Activated T-cell treated with anti-CD3 and anti-CD28 coated beads, Interleukin-2, amount 50 U/mL, for 72 hours (primary cell): Measurements from ENCODE around the gene GSG1L2. TPM values are rescaled to one million over a fixed set of nuclear protein-coding genes. Genes with fewer than 3 reads are reported as not detected.

Experiments used
- ATAC-seq, 2 donors: fragments of 150-1000 bp; cut with Tn5 transposase; replicated peaks in 1 of 2; 2 replicates each; pipeline ENCODE4 v1.10.0; 2021; ENCODE audit warnings: moderate library complexity in 2 of 2, mild to moderate bottlenecking in 1 of 2
- DNase-seq, 2 donors: peaks; one replicate each; pipeline ENCODE4 v3.0.0; 2021 to 2022; ENCODE audit warnings: mixed read lengths in 1 of 2
- H3K27ac Mint-ChIP-seq: one replicate; pipeline ENCODE4 v1.8.0; 2022; ENCODE audit warnings: mild to moderate bottlenecking, moderate library complexity, mixed read lengths
- H3K27me3 Mint-ChIP-seq: one replicate; pipeline ENCODE4 v1.8.0; 2022; ENCODE audit warnings: low read depth, mixed read lengths
- H3K36me3 Mint-ChIP-seq, 2 donors: one replicate each; pipeline ENCODE4 v1.8.0; 2022; ENCODE audit warnings: mixed read lengths in 2 of 2, mild to moderate bottlenecking in 1 of 2; ENCODE audit not compliant: insufficient read depth in 2 of 2
- H3K4me1 Mint-ChIP-seq: one replicate; pipeline ENCODE4 v1.8.0; 2022; ENCODE audit warnings: low read depth, mixed read lengths
- H3K4me3 Mint-ChIP-seq, 2 donors: one replicate each; pipeline ENCODE4 v1.8.0; 2022; ENCODE audit warnings: mild to moderate bottlenecking in 2 of 2, mixed read lengths in 2 of 2, moderate library complexity in 2 of 2
- H3K9me3 Mint-ChIP-seq, 2 donors: one replicate each; pipeline ENCODE4 v1.8.0; 2022; ENCODE audit warnings: mixed read lengths in 2 of 2
- total RNA-seq, 2 donors: library from RNA; stranded (reverse); gene quantifications; one replicate each; pipeline ENCODE4 v1.2.3, GENCODE V29; 2022

The GSG1L2 gene
- total RNA-seq, 2 donors from 2014 or later: not detected

DNA sequence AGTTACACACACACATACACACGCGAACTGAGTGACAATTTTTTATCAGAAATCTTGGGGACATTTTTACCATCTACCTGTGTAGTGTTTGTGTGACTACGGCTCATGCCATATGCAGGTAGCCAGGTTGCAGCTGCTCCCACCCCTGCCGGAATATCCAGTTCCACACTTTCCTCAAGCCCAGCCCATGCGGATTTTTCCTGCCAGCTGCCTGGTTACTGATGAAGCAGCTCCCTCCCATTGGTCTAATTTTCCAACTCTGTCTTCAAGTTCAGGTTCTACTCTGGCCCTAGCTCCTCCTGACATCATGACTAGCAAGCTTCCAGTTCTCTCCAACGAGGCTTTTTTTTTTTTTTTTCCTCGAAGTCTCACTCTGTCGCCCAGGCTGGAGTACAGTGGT is 4.8 kb downstream of the GSG1L2 start:
- H3K4me1 Mint-ChIP-seq: no peaks in the 10 kb centered on the region
- peaks cover 6% of the 10 kb centered on the region in 2 donors for H3K9me3 Mint-ChIP-seq
- peaks cover 8% of the 10 kb centered on the region for H3K27me3 Mint-ChIP-seq
- H3K27ac Mint-ChIP-seq: no peak overlapping the region
- ATAC-seq (no peak), DNase-seq (no peak)
- no peak overlapping the region for H3K4me3 Mint-ChIP-seq
- H3K36me3 Mint-ChIP-seq: no peaks in the 10 kb centered on the region

DNA sequence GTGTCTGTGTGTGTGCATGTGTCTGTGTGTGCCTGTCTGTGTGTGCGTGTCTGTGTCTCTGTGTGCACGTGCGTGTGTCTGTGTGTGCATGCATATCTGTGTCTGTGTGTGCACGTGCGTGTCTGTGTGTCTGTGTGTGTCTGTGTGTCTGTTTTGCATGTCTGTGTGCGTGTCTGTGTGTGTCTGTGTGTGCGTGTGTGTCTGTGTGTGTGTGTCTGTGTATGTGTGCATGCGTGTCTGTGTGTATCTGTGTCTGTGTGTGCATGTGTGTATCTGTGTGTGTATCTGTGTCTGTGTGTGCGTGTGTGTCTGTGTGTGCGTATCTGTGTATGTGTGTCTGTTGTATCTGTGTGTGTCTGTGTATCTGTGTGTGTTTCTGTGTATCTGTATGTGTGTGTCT is 5.4 kb downstream of the GSG1L2 start:
- H3K27me3 Mint-ChIP-seq: peaks cover 8% of the 10 kb centered on the region
- H3K4me1 Mint-ChIP-seq: no peaks in the 10 kb centered on the region
- H3K36me3 Mint-ChIP-seq: no peaks in the 10 kb centered on the region
- no peak overlapping the region for H3K4me3 Mint-ChIP-seq
- peaks cover 6% of the 10 kb centered on the region in 2 donors for H3K9me3 Mint-ChIP-seq
- ATAC-seq: no peak
- no peak overlapping the region for H3K27ac Mint-ChIP-seq
- no peak for DNase-seq

DNA sequence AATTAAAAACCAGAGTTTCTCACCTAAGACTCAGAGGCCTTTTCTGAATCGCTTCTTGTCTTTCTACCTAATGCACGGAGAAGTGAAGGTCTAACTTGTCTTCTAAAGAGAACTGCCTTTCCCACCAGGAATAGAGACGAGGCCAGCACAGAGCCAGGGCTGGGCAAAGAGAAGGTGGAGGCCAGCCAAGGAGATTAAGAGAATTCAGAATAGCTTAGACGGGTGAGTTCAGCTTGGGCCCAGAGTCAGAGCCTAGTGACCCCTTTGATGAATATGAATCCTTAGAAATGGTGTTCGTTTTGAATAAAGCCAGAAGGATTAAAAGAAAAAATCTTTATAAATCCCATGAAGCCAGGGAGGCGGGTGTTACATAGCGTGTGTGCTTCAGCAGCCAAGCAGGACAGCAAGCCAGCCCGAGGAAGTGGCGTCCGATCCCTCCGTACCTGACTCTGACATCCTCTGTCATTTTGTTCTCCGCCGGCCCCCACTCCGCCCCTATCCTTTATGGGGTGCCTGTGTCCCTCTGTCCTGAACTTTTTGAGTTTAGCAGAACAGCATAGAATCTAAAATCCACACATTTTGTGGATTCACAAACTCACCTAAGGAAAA is 7.4 kb downstream of the GSG1L2 start:
- H3K9me3 Mint-ChIP-seq: peaks cover 6% of the 10 kb centered on the region in 2 donors
- DNase-seq: no peak
- peaks cover 8% of the 10 kb centered on the region for H3K27me3 Mint-ChIP-seq
- no peak overlapping the region for H3K27ac Mint-ChIP-seq
- H3K4me3 Mint-ChIP-seq: no peak overlapping the region
- ATAC-seq: no peak
- no peaks in the 10 kb centered on the region for H3K4me1 Mint-ChIP-seq
- H3K36me3 Mint-ChIP-seq: no peaks in the 10 kb centered on the region

DNA sequence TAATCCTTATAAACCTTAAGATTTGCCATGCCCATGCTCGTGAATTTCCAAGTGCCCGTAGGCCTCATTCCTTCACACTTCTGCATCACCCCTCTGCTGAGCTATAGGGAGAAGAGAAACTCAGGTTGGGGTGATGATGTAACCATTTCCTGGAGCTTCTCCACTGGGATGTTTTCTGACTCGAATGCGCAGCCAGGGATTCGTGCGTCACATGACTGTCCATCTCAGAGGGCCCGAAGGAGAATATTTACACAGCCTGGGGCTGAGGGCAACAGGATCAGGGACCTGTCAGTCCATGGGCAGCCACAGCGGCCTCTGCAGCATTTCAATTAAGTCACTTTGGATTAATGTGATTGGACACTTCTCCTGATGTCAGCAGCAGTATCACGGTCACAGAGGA is 8.7 kb downstream of the GSG1L2 start:
- Mint-ChIP-seq H3K4me3 (no peak overlapping the region), H3K36me3 (no peaks in the 10 kb centered on the region), H3K9me3 (peaks cover 6% of the 10 kb centered on the region in 2 donors), H3K27me3 (no peaks in the 10 kb centered on the region), H3K4me1 (no peaks in the 10 kb centered on the region), H3K27ac (no peak overlapping the region)
- ATAC-seq (no peak), DNase-seq (no peak)

DNA sequence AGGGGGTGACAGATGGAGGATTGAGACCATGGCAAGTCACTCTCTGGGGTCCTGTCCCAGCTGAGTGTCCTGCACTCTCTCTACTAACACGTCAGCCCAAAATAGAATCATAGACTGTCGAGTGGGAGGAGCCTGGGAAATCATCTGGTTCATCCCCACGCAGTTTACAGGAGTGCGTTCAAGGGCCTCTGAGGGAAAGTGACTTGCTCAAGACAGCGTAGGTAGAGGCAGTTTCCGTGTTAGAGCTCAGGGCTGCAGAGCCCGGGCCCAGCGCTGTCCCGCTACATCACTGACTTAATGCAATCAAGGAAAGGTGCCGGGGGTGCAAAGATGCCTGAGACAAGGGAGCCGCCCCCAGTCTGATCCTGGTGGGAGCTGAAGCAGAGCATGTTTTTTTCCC is 10.3 kb downstream of the GSG1L2 start:
- ATAC-seq (no peak), DNase-seq (no peak)
- Mint-ChIP-seq H3K27ac (no peak overlapping the region), H3K36me3 (no peaks in the 10 kb centered on the region), H3K9me3 (peaks cover 4% of the 10 kb centered on the region in 2 donors), H3K27me3 (no peaks in the 10 kb centered on the region), H3K4me3 (no peak overlapping the region), H3K4me1 (no peaks in the 10 kb centered on the region)

DNA sequence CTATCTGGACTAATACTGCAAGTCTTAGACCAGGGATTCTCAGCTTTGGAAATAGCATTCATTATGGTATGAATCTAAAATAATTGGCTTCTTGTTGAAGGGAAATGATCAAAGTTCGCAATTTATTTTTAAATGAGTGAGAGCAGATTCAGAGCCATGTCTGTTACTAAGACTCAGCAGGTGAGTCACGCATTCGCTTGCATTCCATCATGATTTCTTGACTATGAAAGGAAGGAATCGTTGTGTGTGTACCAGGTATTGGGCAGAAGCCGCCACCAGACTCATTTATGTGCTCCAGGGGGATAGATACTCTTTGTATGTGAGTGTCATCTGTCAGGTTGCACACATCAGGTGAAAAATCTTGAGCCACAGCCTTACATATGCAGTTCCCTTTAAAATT is 10.8 kb downstream of the GSG1L2 start:
- no peak overlapping the region for H3K27ac Mint-ChIP-seq

DNA sequence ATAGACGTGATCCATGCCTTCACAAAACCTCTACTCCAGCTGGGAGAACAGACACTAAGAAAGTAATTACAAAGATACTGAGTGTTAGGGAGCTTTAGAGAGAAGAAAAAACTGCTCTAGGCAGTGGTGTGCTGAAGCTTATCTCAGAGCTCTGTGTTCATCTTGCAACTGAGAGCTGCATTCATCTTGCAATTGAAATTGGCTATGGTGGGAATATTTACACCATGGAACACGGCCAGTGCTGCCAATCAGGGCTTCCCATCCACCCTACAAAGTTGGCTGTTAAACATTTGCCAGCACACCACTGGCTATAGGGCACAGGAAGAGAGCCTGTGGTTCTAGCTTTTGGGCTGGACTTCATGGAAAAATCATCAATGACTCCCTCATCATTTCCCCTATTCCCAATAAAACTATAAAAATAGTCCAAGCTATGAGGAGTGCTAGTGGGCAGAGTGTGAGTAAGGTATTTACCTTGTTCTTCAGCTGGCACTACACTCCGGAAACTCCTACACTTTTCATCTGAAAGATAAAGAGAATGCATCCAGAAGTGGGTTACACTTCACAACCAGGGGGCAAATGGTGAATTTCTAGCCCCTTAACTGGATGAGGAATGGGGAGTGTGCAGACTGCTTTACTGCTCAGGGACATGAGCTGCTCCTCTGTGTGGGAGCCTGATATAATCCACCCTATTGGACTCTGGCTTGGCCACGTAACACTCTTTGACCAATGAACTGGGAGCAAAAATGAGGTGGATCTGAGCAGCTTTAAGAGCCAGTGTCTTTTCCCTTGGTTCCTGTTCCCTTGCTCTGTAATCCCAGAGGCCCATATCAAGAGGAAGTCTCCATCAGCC is 11.6 kb downstream of the GSG1L2 start:
- Mint-ChIP-seq H3K36me3 (no peaks in the 10 kb centered on the region), H3K27ac (no peak overlapping the region), H3K4me3 (no peak overlapping the region), H3K27me3 (no peaks in the 10 kb centered on the region), H3K4me1 (no peaks in the 10 kb centered on the region), H3K9me3 (no peaks in the 10 kb centered on the region)
- no peak for DNase-seq
- ATAC-seq: no peak

More for the DNA sequence above, 10.8 kb downstream of the GSG1L2 start:
- no peaks in the 10 kb centered on the region for H3K9me3 Mint-ChIP-seq
- no peaks in the 10 kb centered on the region for H3K36me3 Mint-ChIP-seq
- DNase-seq: no peak
- H3K4me3 Mint-ChIP-seq: no peak overlapping the region
- no peaks in the 10 kb centered on the region for H3K27me3 Mint-ChIP-seq
- no peak for ATAC-seq
- no peaks in the 10 kb centered on the region for H3K4me1 Mint-ChIP-seq

DNA sequence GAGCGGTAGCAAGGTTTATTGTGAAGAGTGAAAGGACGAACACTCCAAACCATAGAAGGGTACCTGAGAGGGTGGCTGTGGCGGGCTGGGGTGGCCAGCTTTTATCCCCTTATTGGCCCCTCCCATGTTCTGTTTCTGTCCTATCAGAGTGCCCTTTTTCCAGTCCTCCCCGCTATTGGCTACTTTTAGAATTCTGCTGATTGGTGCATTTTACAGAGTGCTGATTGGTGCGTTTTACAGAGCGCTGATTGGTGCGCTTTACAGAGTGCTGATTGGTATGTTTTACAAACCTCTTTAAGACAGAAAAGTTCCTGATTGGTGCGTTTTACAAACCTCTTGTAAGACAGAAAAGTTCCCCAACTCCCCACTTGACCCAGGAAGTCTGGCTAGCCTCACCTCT is 12.5 kb downstream of the GSG1L2 start:
- Mint-ChIP-seq H3K27me3 (no peaks in the 10 kb centered on the region), H3K27ac (no peak overlapping the region), H3K4me3 (no peak overlapping the region), H3K9me3 (peaks cover 0 to 4% of the 10 kb centered on the region in 2 donors), H3K36me3 (no peaks in the 10 kb centered on the region), H3K4me1 (no peaks in the 10 kb centered on the region)
- ATAC-seq (no peak), DNase-seq (no peak)

DNA sequence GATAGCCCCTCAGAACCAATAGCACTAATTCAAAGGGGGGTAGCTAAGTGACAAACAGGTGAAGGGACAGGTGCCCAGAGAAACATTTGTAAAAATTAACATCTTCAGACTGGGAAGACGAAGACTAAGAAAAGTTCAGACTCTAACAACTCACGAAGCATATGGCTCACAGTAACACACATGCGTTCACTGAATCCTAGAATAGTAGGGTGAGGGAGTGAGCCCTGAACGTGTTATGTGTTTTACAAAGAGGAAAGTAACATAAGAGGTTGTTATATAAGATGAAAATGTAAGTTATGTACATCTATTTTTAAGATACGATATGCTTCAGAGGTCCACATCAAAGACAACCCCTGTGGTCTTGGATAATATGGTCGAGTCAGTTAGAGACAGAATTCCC is 15.2 kb downstream of the GSG1L2 start:
- Mint-ChIP-seq H3K27me3 (no peaks in the 10 kb centered on the region), H3K27ac (no peak overlapping the region), H3K4me1 (no peaks in the 10 kb centered on the region), H3K4me3 (no peak overlapping the region), H3K36me3 (no peaks in the 10 kb centered on the region), H3K9me3 (peaks cover 0 to 4% of the 10 kb centered on the region in 2 donors)
- DNase-seq (no peak), ATAC-seq (no peak)

DNA sequence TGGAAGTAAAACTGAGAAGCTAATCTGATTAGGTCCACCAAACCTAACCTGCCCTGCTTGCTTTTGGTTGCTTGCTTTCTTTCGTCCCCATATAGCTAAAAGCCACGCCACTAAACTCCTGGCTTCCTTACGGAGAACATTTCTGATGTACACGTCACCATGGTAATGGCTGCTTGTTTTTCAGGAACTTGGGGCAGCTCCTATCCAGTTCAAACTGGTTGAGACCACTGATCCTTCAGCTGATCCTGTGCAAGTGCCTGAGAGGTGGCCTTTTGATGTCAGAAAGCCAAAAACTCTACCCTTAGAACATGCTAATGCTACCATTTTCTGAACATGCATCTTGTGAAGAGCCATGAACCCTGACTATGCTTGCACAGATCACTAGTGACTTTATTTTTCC is 16.1 kb downstream of the GSG1L2 start:
- ATAC-seq (no peak), DNase-seq (no peak)
- Mint-ChIP-seq H3K27ac (no peak overlapping the region), H3K9me3 (peaks cover 0 to 4% of the 10 kb centered on the region in 2 donors), H3K4me1 (no peaks in the 10 kb centered on the region), H3K27me3 (no peaks in the 10 kb centered on the region), H3K4me3 (no peak overlapping the region), H3K36me3 (no peaks in the 10 kb centered on the region)

DNA sequence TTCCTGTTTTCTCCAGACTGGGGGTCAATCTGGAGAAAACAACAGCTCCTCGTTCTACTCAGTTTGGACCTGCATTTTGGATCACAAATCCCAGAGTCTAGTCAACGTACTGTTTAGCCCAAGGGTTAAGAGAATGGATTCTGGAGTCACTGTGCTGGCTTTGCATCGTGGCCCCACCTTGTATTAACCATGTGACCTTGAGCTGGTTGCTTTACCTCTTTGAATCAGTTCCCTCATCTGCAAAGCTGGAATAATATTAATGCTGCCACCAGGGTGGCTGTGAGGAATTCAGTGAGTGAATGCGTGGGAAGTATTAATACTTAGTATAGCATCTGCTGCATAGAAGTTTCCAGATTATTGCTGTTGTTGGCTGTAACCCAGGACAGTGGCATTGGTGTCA is 19.2 kb downstream of the GSG1L2 start:
- no peak for DNase-seq
- Mint-ChIP-seq H3K36me3 (no peaks in the 10 kb centered on the region), H3K27ac (no peak overlapping the region), H3K27me3 (no peaks in the 10 kb centered on the region), H3K4me1 (no peaks in the 10 kb centered on the region), H3K9me3 (peaks cover 0 to 4% of the 10 kb centered on the region in 2 donors), H3K4me3 (no peak overlapping the region)
- no peak for ATAC-seq

DNA sequence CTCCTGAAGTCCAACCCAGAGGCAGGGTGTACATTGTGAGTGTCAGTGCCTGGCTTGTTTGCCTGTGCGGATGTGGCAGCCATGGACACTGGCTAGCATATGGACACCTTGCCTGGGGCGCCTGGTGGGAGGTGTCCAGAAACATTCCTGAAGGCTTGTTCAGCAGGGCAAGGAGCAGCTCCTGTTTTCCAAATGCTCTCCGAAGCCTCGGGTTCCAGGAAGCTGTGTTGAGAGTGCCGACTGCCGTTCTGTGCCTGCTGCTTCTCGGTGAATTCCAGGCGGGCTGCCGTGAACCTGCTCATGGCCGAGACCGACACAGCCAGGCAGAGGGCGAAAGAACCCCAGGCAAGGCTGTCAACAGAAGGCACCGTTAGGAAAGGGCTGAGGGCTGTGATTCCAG is 19.6 kb downstream of the GSG1L2 start:
- H3K9me3 Mint-ChIP-seq: peaks cover 0 to 4% of the 10 kb centered on the region in 2 donors
- H3K4me3 Mint-ChIP-seq: no peak overlapping the region
- H3K4me1 Mint-ChIP-seq: no peaks in the 10 kb centered on the region
- ATAC-seq (no peak), DNase-seq (no peak)
- no peak overlapping the region for H3K27ac Mint-ChIP-seq
- H3K36me3 Mint-ChIP-seq: no peaks in the 10 kb centered on the region
- no peaks in the 10 kb centered on the region for H3K27me3 Mint-ChIP-seq

DNA sequence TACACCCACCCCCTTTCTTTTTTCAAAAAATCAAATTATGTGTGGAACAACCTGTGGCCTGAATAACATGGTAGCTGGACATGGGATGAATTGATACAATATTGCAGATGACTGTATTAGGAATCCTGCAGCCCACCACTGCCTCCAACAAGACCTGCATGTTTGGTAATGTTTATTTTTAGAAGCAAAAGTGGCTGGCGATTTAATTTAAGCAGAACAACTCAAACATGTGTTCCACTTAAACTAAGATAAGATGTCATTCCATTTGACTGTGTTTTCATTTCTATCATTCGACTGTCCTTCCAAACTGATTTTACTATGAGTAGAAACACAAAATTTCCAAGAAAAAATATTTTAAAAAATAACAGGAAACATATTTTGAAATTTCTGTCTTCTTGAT is 20.4 kb downstream of the GSG1L2 start:
- DNase-seq (no peak), ATAC-seq (no peak)
- no peak overlapping the region for H3K27ac Mint-ChIP-seq
- H3K36me3 Mint-ChIP-seq: no peaks in the 10 kb centered on the region
- H3K9me3 Mint-ChIP-seq: peaks cover 0 to 4% of the 10 kb centered on the region in 2 donors
- no peaks in the 10 kb centered on the region for H3K4me1 Mint-ChIP-seq
- H3K4me3 Mint-ChIP-seq: no peak overlapping the region
- no peaks in the 10 kb centered on the region for H3K27me3 Mint-ChIP-seq

DNA sequence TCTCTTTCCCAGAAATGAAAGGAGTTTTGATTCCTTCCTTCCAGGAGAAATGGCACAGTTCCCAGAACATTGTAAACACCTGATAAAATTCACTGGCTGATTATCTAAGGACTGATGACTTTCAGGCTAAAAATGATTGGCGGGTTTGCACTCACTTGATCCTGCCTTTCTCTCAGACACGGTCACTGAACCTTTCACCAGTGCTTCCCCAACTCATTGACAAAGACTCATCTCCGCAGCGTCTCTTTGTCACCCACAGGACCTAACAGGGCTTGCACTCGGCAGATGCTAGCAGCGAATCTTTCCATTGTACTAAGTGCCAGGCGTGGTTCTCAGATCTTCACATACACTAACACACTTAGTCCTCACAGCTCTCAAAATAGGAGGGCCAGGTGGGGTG is 23.2 kb downstream of the GSG1L2 start:
- H3K27ac Mint-ChIP-seq: no peak overlapping the region
- H3K4me3 Mint-ChIP-seq: no peak overlapping the region
- no peaks in the 10 kb centered on the region for H3K36me3 Mint-ChIP-seq
- ATAC-seq (no peak), DNase-seq (no peak)
- H3K27me3 Mint-ChIP-seq: no peaks in the 10 kb centered on the region
- H3K9me3 Mint-ChIP-seq: no peaks in the 10 kb centered on the region
- H3K4me1 Mint-ChIP-seq: no peaks in the 10 kb centered on the region
